HEK293T (cell line): ENCODE data around the gene IL20RA.

Source experiments
- CTCF ChIA-PET: fragments of 350-600 bp; formaldehyde crosslinking; extraction: SDS; loops from one replicate; lab custom pipeline; 2021; ENCODE audit warnings: antibody characterized with exemption, inconsistent platforms; lab: Yijun Ruan, JAX
- POLR2A ChIA-PET: fragments of 350-600 bp; formaldehyde crosslinking; extraction: SDS; loops from one replicate; lab custom pipeline; 2020; ENCODE audit warnings: antibody characterized with exemption, inconsistent platforms; lab: Yijun Ruan, JAX
- DNase-seq: peaks from one replicate; pipeline ENCODE4 v3.0.0; 2012; ENCODE audit warnings: mixed read lengths; ENCODE audit errors: extremely low spot score
- ARNT ChIP-seq: fragments of 450-650 bp; IDR thresholded peaks from 2 replicates; pipeline ENCODE4 v1.6.1; 2017; ENCODE audit warnings: mild to moderate bottlenecking
- BHLHE40 ChIP-seq: fragments of 450-650 bp; IDR thresholded peaks from 2 replicates; pipeline ENCODE4 v1.6.1; 2016; ENCODE audit warnings: mild to moderate bottlenecking, moderate library complexity, borderline replicate concordance
- CTBP1 ChIP-seq: fragments of 450-650 bp; IDR thresholded peaks from 2 replicates; pipeline ENCODE4 v1.6.1; 2016; ENCODE audit warnings: borderline replicate concordance
- ELF4 ChIP-seq: fragments of 450-650 bp; IDR thresholded peaks from 2 replicates; pipeline ENCODE4 v1.6.1; 2017; ENCODE audit warnings: antibody characterized with exemption
- FOXA1 ChIP-seq: fragments of 450-650 bp; IDR thresholded peaks from 2 replicates; pipeline ENCODE4 v1.6.1; 2016; ENCODE audit warnings: mild to moderate bottlenecking
- FOXK2 ChIP-seq: fragments of 450-650 bp; IDR thresholded peaks from 2 replicates; pipeline ENCODE4 v1.6.1; 2016; ENCODE audit warnings: mild to moderate bottlenecking
- FOXM1 ChIP-seq: fragments of 450-650 bp; IDR thresholded peaks from 2 replicates; pipeline ENCODE4 v1.6.1; 2017; ENCODE audit warnings: mild to moderate bottlenecking, borderline replicate concordance
- HDGF ChIP-seq: fragments of 450-650 bp; IDR thresholded peaks from 2 replicates; pipeline ENCODE4 v1.6.1; 2017; ENCODE audit warnings: antibody characterized with exemption, borderline replicate concordance
- L3MBTL2 ChIP-seq: fragments of 450-650 bp; conservative IDR thresholded peaks from 2 replicates; pipeline ENCODE4 v1.6.1; 2016; ENCODE audit warnings: mild to moderate bottlenecking
- LEF1 ChIP-seq: fragments of 450-650 bp; IDR thresholded peaks from 2 replicates; pipeline ENCODE4 v1.6.1; 2017; ENCODE audit warnings: mild to moderate bottlenecking, borderline replicate concordance
- NFRKB ChIP-seq: fragments of 450-650 bp; IDR thresholded peaks from 2 replicates; pipeline ENCODE4 v1.6.1; 2016; ENCODE audit warnings: mild to moderate bottlenecking, moderate library complexity
- PKNOX1 ChIP-seq: fragments of 450-650 bp; IDR thresholded peaks from 2 replicates; pipeline ENCODE4 v1.6.1; 2016
- SP1 ChIP-seq: fragments of 450-650 bp; IDR thresholded peaks from 2 replicates; pipeline ENCODE4 v1.6.1; 2017
- SUZ12 ChIP-seq: fragments of 450-650 bp; IDR thresholded peaks from 2 replicates; pipeline ENCODE4 v1.6.1; 2016; ENCODE audit warnings: mild to moderate bottlenecking
- TARDBP ChIP-seq: fragments of 450-650 bp; IDR thresholded peaks from 2 replicates; pipeline ENCODE4 v1.6.1; 2016
- ZNF384 ChIP-seq: fragments of 450-650 bp; IDR thresholded peaks from 2 replicates; pipeline ENCODE4 v1.6.1; 2016

IL20RA gene

GRCh38 chr6:137001299-137001976 lies 43.3 kb downstream of the IL20RA start:
- ChIA-PET CTCF (no interaction called here), POLR2A (no interaction called here)
- no peak for DNase-seq
- TF ChIP-seq LEF1: no peak
- TF ChIP-seq SP1: no peak
- TF ChIP-seq FOXK2: no peak
- no peak for TF ChIP-seq L3MBTL2
- no peak for TF ChIP-seq PKNOX1
- no peak for TF ChIP-seq BHLHE40
- TF ChIP-seq ZNF384: no peak

- DNase-seq: no peak
- CTCF ChIA-PET: no interaction called here
- no peak for TF ChIP-seq SUZ12
- TF ChIP-seq BHLHE40: no peak
- no peak for TF ChIP-seq TARDBP
- POLR2A ChIA-PET: no interaction called here
These were observed 43.9 kb downstream of the IL20RA start for GRCh38 chr6:137000825-137001224.

GRCh38 chr6:136995521-136995920 lies 49.2 kb downstream of the IL20RA start:
- TF ChIP-seq FOXK2 (no peak), FOXA1 (no peak), ZNF384 (no peak), L3MBTL2 (no peak), NFRKB (no peak), TARDBP (no peak), BHLHE40 (no peak), SP1 (no peak), ELF4 (no peak), SUZ12 (no peak), CTBP1 (no peak), PKNOX1 (no peak)
- ChIA-PET CTCF (interaction anchor here (1.1 kb wide), 1 partner anchor 18 kb away, joined by 4 read pairs; no protein-coding TSS in a partner anchor), POLR2A (no interaction called here)
- no peak for DNase-seq

DNA sequence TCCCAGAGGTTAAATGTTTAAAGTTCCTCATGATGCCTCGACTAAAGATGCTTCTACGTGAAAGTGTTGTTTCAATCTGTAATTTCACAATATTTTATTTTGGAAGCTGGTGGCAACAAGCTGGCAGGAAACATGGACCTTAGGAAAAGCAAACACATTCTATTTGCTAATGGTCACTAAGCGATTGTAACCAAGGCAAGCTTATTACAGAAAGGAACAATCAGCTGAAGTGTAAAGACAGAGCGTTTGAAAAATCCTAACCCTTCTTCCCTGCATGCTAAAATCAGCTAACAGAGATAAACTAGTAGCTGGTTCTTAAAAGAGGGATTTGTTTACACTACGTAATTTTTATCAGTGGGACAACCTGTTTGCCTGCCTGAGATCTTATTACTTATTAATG lies 50.0 kb downstream of the IL20RA start:
- POLR2A ChIA-PET: no interaction called here
- CTCF ChIA-PET: interaction anchor here (1.1 kb wide), 1 partner anchor 19 kb away, joined by 4 read pairs; no protein-coding TSS in a partner anchor
- DNase-seq: no peak
- TF ChIP-seq FOXK2 (no peak), SP1 (no peak), PKNOX1 (no peak), L3MBTL2 (no peak), FOXA1 (no peak), ZNF384 (no peak), ARNT (no peak), SUZ12 (no peak)

- ChIA-PET CTCF (no interaction called here), POLR2A (no interaction called here)
- no peak for DNase-seq
- TF ChIP-seq LEF1: no peak
- no peak for TF ChIP-seq CTBP1
- TF ChIP-seq FOXM1: no peak
These were observed 52.7 kb downstream of the IL20RA start for GRCh38 chr6:136992113-136992512.

DNA sequence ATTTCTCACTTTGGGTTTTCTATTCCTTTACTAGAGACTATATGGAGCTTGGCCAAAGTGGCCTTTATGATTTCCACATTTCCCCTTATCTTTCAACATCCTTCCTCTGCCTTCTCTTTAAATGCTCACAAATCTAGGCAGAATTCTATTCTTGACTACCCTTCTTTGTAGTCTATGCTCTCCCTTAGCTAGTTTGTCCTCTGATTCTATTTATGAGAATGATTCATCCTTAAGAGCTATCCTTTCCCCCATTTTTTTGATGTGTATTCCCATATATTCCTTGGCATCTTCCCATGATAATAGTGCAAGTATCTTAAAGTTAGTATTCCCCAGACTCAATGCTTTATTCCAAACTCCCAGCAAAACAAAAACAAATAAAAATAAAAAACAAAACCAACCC lies 53.1 kb downstream of the IL20RA start:
- ChIA-PET POLR2A (no interaction called here), CTCF (no interaction called here)
- TF ChIP-seq CTBP1: no peak
- no peak for TF ChIP-seq SUZ12
- no peak for TF ChIP-seq BHLHE40
- no peak for TF ChIP-seq ZNF384
- no peak for TF ChIP-seq ELF4
- no peak for TF ChIP-seq HDGF
- no peak for TF ChIP-seq SP1
- TF ChIP-seq PKNOX1: no peak
- TF ChIP-seq FOXA1: no peak
- TF ChIP-seq FOXK2: no peak
- TF ChIP-seq LEF1: no peak
- no peak for DNase-seq

- POLR2A ChIA-PET: no interaction called here
- CTCF ChIA-PET: no interaction called here
- no peak for DNase-seq
- no peak for TF ChIP-seq ARNT
- TF ChIP-seq LEF1: no peak
- TF ChIP-seq CTBP1: no peak
- TF ChIP-seq PKNOX1: no peak
- TF ChIP-seq SP1: no peak
- TF ChIP-seq ZNF384: no peak
- no peak for TF ChIP-seq FOXM1
- no peak for TF ChIP-seq FOXK2
- TF ChIP-seq NFRKB: no peak
These were observed 54.0 kb downstream of the IL20RA start for GRCh38 chr6:136990754-136991153.
